Kidney epithelial cell (primary cell): ENCODE measurements around the gene DBNDD2. TPM values are rescaled to one million over a fixed set of nuclear protein-coding genes. Genes with fewer than 3 reads are reported as not detected.

Experiments
- DNase-seq: peaks from one replicate; pipeline ENCODE4 v3.0.0-alpha.2; 2010; ENCODE audit warnings: low read depth
- H3K27me3 ChIP-seq: 2 replicates; pipeline ENCODE4 v1.6.0; 2011; ENCODE audit warnings: low read length; ENCODE audit not compliant: control insufficient read depth, insufficient read depth
- H3K36me3 ChIP-seq: 2 replicates; pipeline ENCODE4 v1.5.1; 2011; ENCODE audit warnings: low read length; ENCODE audit not compliant: control insufficient read depth, insufficient read depth
- H3K4me3 ChIP-seq: 2 replicates; pipeline ENCODE4 v1.5.1; 2011; ENCODE audit warnings: low read depth, mild to moderate bottlenecking, control low read depth, low read length
- CTCF ChIP-seq: IDR thresholded peaks from 2 replicates; pipeline ENCODE4 v1.5.1; 2011; ENCODE audit warnings: mild to moderate bottlenecking, moderate library complexity, low read length, control low read depth, inconsistent platforms; ENCODE audit not compliant: insufficient read depth, poor library complexity, severe bottlenecking
- total RNA-seq: library from RNA; depleted of rRNA; stranded (reverse); fragments of >200 nt; gene quantifications from 2 replicates; pipeline ENCODE4 v1.2.3, GENCODE V29; 2015

DBNDD2 gene
- total RNA-seq, 1 donor from 2014 or later, result 57.2 TPM

- Histone ChIP-seq H3K27me3 (no peaks in the 10 kb centered on the region), H3K4me3 (no peak overlapping the region), H3K36me3 (no peaks in the 10 kb centered on the region)
- DNase-seq, result no peak
- no peak for TF ChIP-seq CTCF
Measured at GRCh38 chr20:45408646-45409213, 641 bp downstream of the DBNDD2 start.

GRCh38 chr20:45409521-45410272 lies 1.6 kb downstream of the DBNDD2 start:
- Histone ChIP-seq H3K36me3 (no peaks in the 10 kb centered on the region), H3K4me3 (no peak overlapping the region), H3K27me3 (no peaks in the 10 kb centered on the region)
- no peak for DNase-seq
- TF ChIP-seq CTCF, result no peak

- H3K4me3 ChIP-seq, result no peak overlapping the region
- H3K36me3 ChIP-seq, result no peaks in the 10 kb centered on the region
- no peak for DNase-seq
- H3K27me3 ChIP-seq, result no peaks in the 10 kb centered on the region
- no peak for TF ChIP-seq CTCF
Measured at GRCh38 chr20:45410887-45411286, 2.8 kb downstream of the DBNDD2 start.

- no peaks in the 10 kb centered on the region for H3K36me3 ChIP-seq
- H3K4me3 ChIP-seq, result no peak overlapping the region
- H3K27me3 ChIP-seq, result no peaks in the 10 kb centered on the region
- no peak for DNase-seq
- no peak for TF ChIP-seq CTCF
Measured at GRCh38 chr20:45412653-45413052, 4.6 kb downstream of the DBNDD2 start.

GRCh38 chr20:45413479-45413878 lies 5.4 kb downstream of the DBNDD2 start:
- no peak for DNase-seq

More at GRCh38 chr20:45413479-45413878, 5.4 kb downstream of the DBNDD2 start:
- TF ChIP-seq CTCF, result no peak
- H3K4me3 ChIP-seq, result no peak overlapping the region
- H3K36me3 ChIP-seq, result no peaks in the 10 kb centered on the region
- H3K27me3 ChIP-seq, result no peaks in the 10 kb centered on the region
